ENCODE results near the gene SMAD4. TPM values are rescaled to one million over a fixed set of nuclear protein-coding genes. Genes with fewer than 3 reads are reported as not detected.

The SMAD4 gene
- total RNA-seq, 2 donors from 2014 or later = 214 to 225 TPM

GRCh38 chr18:51006061-51006818, 23.8 kb upstream of the SMAD4 start:
- H3K27ac ChIP-seq = no peak overlapping the region
- H3K4me1 ChIP-seq (replicated peaks) = no peaks in the 10 kb centered on the region
- H3K9me3 ChIP-seq = no peaks in the 10 kb centered on the region
- 86% methylated on average over 5 of the region's 5 CpGs for WGBS
- DNase-seq (ENCODE audit: low spot score) = no peak
- TF ChIP-seq CTCF (IDR thresholded peaks at IDR 0.05) (no peak), POLR2A (IDR thresholded peaks at IDR 0.05) (no peak), POLR2AphosphoS5 (IDR thresholded peaks at IDR 0.05) (no peak)
- H3K27me3 ChIP-seq (replicated peaks; ENCODE audit: insufficient read depth) = no peaks in the 10 kb centered on the region
- H3K4me3 ChIP-seq = no peak overlapping the region
- intact Hi-C loops (cut with DNase I) = no loop called here
- H3K36me3 ChIP-seq = no peaks in the 10 kb centered on the region

- H3K36me3 ChIP-seq = no peaks in the 10 kb centered on the region
- intact Hi-C loops (cut with DNase I) = no loop called here
- no peaks in the 10 kb centered on the region for H3K4me1 ChIP-seq (replicated peaks)
- TF ChIP-seq POLR2AphosphoS5 (IDR thresholded peaks at IDR 0.05) (no peak), CTCF (IDR thresholded peaks at IDR 0.05) (no peak), POLR2A (IDR thresholded peaks at IDR 0.05) (no peak)
- no peaks in the 10 kb centered on the region for H3K27me3 ChIP-seq (replicated peaks; ENCODE audit: insufficient read depth)
- DNase-seq (ENCODE audit: low spot score) = no peak
- H3K27ac ChIP-seq = no peak overlapping the region
- WGBS = 67% methylated on average over 12 of the region's 13 CpGs
- H3K4me3 ChIP-seq = no peak overlapping the region
- no peaks in the 10 kb centered on the region for H3K9me3 ChIP-seq
Measured at GRCh38 chr18:51006948-51007789, 22.8 kb upstream of the SMAD4 start.

- 64% methylated on average over 1 of the region's 1 CpG for WGBS
- TF ChIP-seq CTCF (IDR thresholded peaks at IDR 0.05) (no peak), POLR2A (IDR thresholded peaks at IDR 0.05) (no peak), POLR2AphosphoS5 (IDR thresholded peaks at IDR 0.05) (no peak)
Measured at GRCh38 chr18:51007790-51008139, 22.2 kb upstream of the SMAD4 start.

GRCh38 chr18:51009072-51009471, 20.9 kb upstream of the SMAD4 start:
- Histone ChIP-seq H3K4me1 (replicated peaks) (no peaks in the 10 kb centered on the region), H3K4me3 (no peak overlapping the region), H3K27ac (no peak overlapping the region), H3K9me3 (no peaks in the 10 kb centered on the region), H3K36me3 (no peaks in the 10 kb centered on the region), H3K27me3 (replicated peaks; ENCODE audit: insufficient read depth) (no peaks in the 10 kb centered on the region)
- TF ChIP-seq POLR2A (IDR thresholded peaks at IDR 0.05) (no peak), POLR2AphosphoS5 (IDR thresholded peaks at IDR 0.05) (no peak), CTCF (IDR thresholded peaks at IDR 0.05) (no peak)
- DNase-seq (ENCODE audit: low spot score) = no peak
- intact Hi-C loops (cut with DNase I) = no loop called here

More at GRCh38 chr18:51007790-51008139, 22.2 kb upstream of the SMAD4 start:
- Histone ChIP-seq H3K36me3 (no peaks in the 10 kb centered on the region), H3K4me1 (replicated peaks) (no peaks in the 10 kb centered on the region), H3K27ac (no peak overlapping the region), H3K9me3 (no peaks in the 10 kb centered on the region), H3K4me3 (no peak overlapping the region), H3K27me3 (replicated peaks; ENCODE audit: insufficient read depth) (no peaks in the 10 kb centered on the region)
- DNase-seq (ENCODE audit: low spot score) = no peak
- intact Hi-C loops (cut with DNase I) = no loop called here
